Calu3 (cell line): ENCODE results near the gene SCLT1. TPM values are rescaled to one million over a fixed set of nuclear protein-coding genes. Genes with fewer than 3 reads are reported as not detected.

Source experiments
- BruUV-seq: library from RNA; stranded (reverse); fragments of 400-500 nt; replicated peaks from 2 replicates; lab custom pipeline; 2021; lab: Mats Ljungman, UMichigan
- CTCF ChIA-PET: fragments of 300-600 bp; sonication (Branson Sonifier 250); formaldehyde crosslinking; loops from one replicate; lab custom pipeline; 2022; ENCODE audit warnings: antibody characterized with exemption; lab: Charles Lee
- DNase-seq: peaks from one replicate; pipeline ENCODE4 v3.0.0; 2022
- H3K27ac Mint-ChIP-seq: one replicate; pipeline ENCODE4 v1.8.0; 2022; ENCODE audit warnings: mixed read lengths; ENCODE audit not compliant: unreplicated experiment
- H3K27me3 Mint-ChIP-seq: one replicate; pipeline ENCODE4 v1.8.0; 2022; ENCODE audit warnings: mixed read lengths; ENCODE audit not compliant: unreplicated experiment
- H3K36me3 Mint-ChIP-seq: one replicate; pipeline ENCODE4 v1.8.0; 2022; ENCODE audit warnings: mild to moderate bottlenecking, moderate library complexity, mixed read lengths; ENCODE audit not compliant: insufficient read depth, unreplicated experiment
- H3K4me1 Mint-ChIP-seq: one replicate; pipeline ENCODE4 v1.8.0; 2022; ENCODE audit warnings: mild to moderate bottlenecking, low read depth, mixed read lengths; ENCODE audit not compliant: unreplicated experiment
- H3K4me3 Mint-ChIP-seq: one replicate; pipeline ENCODE4 v1.8.0; 2022; ENCODE audit warnings: mild to moderate bottlenecking, low read depth, moderate library complexity, mixed read lengths; ENCODE audit not compliant: unreplicated experiment
- H3K9me3 Mint-ChIP-seq: one replicate; pipeline ENCODE4 v1.8.0; 2022; ENCODE audit warnings: low read depth, mixed read lengths; ENCODE audit not compliant: unreplicated experiment
- intact Hi-C: fragments of 100-400 bp; cut with micrococcal nuclease; formaldehyde crosslinking; loops from one replicate; pipeline ENCODE4 v1.10.0; 2022; ENCODE audit not compliant: unreplicated experiment
- total RNA-seq: library from RNA; stranded (reverse); gene quantifications from 2 replicates; pipeline ENCODE4 v1.2.3, GENCODE V29; 2022
- TF ChIP-seq, protein P1 (sequence below): fragments of 200-600 bp; IDR thresholded peaks from one replicate; pipeline ENCODE4 v1.8.0; 2022; ENCODE audit warnings: antibody characterized with exemption; ENCODE audit not compliant: unreplicated experiment

SCLT1 gene
- total RNA-seq, 1 experiment from 2014 or later: 21.4 TPM

DNA sequence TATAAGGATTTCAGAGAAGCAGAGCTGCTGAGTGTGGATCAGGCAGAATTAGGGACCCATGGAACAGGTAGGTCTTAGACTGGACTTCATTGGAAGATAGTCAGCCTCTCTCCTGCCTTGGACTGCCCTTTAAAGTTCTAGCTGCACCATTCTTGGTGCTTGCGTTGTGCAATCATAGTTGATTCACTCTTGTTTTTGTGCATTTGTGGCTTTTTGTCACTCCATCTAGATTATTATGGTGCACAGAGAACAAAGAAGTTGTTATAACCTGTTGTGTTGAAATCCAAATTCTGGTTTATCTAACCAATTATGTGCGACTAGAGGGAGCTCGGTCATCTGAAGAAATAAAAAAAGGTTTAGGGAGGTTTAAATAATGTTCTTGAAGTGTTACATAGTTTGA, 224.6 kb downstream of the SCLT1 start:
- Mint-ChIP-seq H3K4me1 (no peaks in the 10 kb centered on the region), H3K4me3 (no peak overlapping the region), H3K27ac (no peak overlapping the region), H3K9me3 (no peaks in the 10 kb centered on the region), H3K36me3 (peaks cover 34% of the 10 kb centered on the region), H3K27me3 (no peaks in the 10 kb centered on the region)
- TF ChIP-seq, protein P1, sequence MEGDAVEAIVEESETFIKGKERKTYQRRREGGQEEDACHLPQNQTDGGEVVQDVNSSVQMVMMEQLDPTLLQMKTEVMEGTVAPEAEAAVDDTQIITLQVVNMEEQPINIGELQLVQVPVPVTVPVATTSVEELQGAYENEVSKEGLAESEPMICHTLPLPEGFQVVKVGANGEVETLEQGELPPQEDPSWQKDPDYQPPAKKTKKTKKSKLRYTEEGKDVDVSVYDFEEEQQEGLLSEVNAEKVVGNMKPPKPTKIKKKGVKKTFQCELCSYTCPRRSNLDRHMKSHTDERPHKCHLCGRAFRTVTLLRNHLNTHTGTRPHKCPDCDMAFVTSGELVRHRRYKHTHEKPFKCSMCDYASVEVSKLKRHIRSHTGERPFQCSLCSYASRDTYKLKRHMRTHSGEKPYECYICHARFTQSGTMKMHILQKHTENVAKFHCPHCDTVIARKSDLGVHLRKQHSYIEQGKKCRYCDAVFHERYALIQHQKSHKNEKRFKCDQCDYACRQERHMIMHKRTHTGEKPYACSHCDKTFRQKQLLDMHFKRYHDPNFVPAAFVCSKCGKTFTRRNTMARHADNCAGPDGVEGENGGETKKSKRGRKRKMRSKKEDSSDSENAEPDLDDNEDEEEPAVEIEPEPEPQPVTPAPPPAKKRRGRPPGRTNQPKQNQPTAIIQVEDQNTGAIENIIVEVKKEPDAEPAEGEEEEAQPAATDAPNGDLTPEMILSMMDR: no peak
- BruUV-seq: no TSS peak
- intact Hi-C loops: loop anchor here (10.0 kb wide), 2 partner anchors 414 to 444 kb away; no protein-coding TSS in a partner anchor
- DNase-seq: no peak
- CTCF ChIA-PET: no interaction called here

DNA sequence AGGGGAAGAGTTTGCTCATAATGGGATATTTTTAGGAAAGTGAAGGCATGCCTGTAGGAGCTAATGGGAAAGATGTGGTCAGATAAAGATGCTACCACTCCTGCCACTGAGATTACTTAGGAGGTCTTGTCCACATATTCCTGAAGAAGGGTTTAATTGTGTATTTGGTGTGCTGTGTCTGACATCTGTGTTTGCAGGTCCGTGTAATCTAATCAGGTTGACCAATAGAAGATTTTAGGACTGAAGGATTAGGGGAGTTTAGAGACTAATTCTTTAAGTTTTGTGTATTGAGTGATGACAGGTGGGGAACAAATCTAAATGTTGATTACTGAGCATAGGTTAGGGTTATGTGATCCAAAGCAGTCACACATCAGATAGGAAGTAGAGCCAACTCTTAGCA, 226.6 kb downstream of the SCLT1 start:
- peaks cover 28% of the 10 kb centered on the region for H3K36me3 Mint-ChIP-seq
- no peak overlapping the region for H3K4me3 Mint-ChIP-seq
- H3K27ac Mint-ChIP-seq: no peak overlapping the region
- intact Hi-C loops: loop anchor here (10.0 kb wide), 2 partner anchors 412 to 442 kb away; no protein-coding TSS in a partner anchor
- TF ChIP-seq, protein P1: no peak
- H3K9me3 Mint-ChIP-seq: no peaks in the 10 kb centered on the region
- no peaks in the 10 kb centered on the region for H3K4me1 Mint-ChIP-seq
- H3K27me3 Mint-ChIP-seq: no peaks in the 10 kb centered on the region
- CTCF ChIA-PET: no interaction called here
- no TSS peak for BruUV-seq
- DNase-seq: no peak

DNA sequence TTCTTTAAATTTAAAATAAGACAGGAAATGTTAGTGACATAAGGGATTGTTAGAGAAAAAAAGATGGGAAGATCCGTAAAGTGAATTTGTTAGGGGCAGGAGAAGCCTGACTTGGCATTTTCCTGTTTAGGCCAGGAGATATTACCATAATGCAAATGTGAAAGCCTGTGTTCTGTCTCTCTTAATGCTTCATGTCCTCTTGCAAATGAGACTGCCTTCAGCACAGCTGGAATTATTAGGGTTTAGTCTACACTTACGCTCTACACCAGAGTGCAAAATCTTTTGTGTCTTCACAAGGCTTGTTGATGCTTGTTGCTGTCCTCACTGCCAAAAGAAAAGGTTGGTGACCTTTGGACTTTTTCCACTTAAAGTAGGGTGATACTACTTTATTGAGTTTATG, 227.1 kb downstream of the SCLT1 start:
- BruUV-seq: no TSS peak
- H3K27me3 Mint-ChIP-seq: no peaks in the 10 kb centered on the region
- intact Hi-C loops: loop anchor here (10.0 kb wide), 2 partner anchors 411 to 441 kb away; no protein-coding TSS in a partner anchor
- H3K27ac Mint-ChIP-seq: no peak overlapping the region
- CTCF ChIA-PET: no interaction called here
- no peak for DNase-seq
- TF ChIP-seq, protein P1: no peak
- no peaks in the 10 kb centered on the region for H3K4me1 Mint-ChIP-seq
- peaks cover 28% of the 10 kb centered on the region for H3K36me3 Mint-ChIP-seq
- H3K9me3 Mint-ChIP-seq: no peaks in the 10 kb centered on the region
- no peak overlapping the region for H3K4me3 Mint-ChIP-seq

DNA sequence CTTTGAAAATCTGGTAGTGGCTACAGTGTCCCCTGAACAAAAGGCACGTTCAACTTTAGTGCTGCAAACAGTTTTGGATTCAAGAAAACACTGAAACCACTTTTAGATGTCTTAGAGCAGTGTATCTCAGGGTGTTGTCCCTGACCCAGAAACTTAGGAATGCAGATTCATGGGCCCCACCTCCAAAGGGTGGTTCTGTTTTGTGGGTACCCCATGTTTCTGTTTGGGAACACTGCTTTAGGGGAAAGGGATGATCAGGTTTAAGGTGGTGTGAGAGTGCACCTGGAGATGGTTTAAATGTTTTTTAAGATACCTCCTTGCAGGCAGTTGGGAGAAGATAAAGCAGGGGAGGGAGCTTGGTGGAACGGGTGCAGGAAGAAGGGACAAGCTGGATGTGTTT, 228.2 kb downstream of the SCLT1 start:
- Mint-ChIP-seq H3K27ac (peak overlapping the region; percentile 67), H3K36me3 (peaks cover 24% of the 10 kb centered on the region), H3K9me3 (no peaks in the 10 kb centered on the region), H3K4me3 (no peak overlapping the region), H3K4me1 (no peaks in the 10 kb centered on the region), H3K27me3 (no peaks in the 10 kb centered on the region)
- intact Hi-C loops: loop anchor here (10.0 kb wide), 2 partner anchors 410 to 440 kb away; no protein-coding TSS in a partner anchor
- CTCF ChIA-PET: no interaction called here
- BruUV-seq: no TSS peak
- TF ChIP-seq, protein P1: no peak
- no peak for DNase-seq
